Measurements from ENCODE around the gene ASB9.
"Not testable (repeated sequence)": the region's sequence is repeated elsewhere in the genome, so short reads cannot be mapped to it uniquely, and the experiment has no call there.

Gene ASB9, protein sequence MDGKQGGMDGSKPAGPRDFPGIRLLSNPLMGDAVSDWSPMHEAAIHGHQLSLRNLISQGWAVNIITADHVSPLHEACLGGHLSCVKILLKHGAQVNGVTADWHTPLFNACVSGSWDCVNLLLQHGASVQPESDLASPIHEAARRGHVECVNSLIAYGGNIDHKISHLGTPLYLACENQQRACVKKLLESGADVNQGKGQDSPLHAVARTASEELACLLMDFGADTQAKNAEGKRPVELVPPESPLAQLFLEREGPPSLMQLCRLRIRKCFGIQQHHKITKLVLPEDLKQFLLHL

DNA sequence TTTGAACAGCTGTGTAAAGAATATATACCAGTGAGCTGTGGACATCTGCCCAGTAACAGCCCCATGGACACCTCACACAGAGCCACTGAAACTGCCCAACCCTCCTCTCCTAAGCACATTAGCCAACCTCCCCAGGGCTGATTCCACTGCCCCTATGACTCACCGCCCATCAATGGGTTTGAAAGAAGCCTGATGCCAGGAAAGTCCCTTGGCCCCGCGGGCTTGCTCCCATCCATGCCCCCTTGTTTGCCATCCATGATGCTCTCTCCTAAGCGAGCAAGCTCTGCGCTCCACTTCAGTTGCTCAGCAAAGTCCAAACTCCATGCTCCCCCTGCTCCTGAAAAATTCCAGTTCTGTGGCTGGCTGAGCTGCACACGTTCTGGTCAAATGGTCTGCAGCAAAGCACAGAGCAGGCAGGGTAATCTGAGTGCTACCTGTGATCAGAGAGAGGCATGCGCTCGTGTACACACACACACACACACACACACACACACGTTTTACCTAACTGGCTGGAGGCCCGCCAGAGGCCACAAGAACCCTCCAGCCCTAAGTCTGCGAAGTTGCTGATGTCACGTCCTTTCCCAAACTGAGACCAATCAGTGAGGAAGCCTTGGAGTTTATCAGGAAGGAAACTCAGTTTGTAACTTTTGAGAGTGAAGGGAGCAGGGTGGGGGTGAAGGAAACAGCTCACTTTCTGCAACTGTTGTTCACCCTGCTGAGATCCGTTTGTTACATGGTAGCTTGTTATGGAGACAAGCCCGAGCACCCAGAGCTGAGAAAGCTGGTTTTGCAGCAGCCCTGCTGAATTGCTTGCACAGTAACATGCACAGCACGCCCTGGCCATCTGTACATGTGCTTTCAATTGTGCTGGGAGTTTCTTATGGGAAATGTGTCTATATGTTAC, at the start of gene ASB9:
Gene ASB9, minus strand, starts transcription at position 466 of the 904 bp plus-strand sequence. Its CDS starts 209 bp downstream, at position 257.
- DNase-seq = no peak

GRCh38 chrX:15319075-15319474, 49.2 kb upstream of the ASB9 start:
- DNase-seq = no peak

DNA sequence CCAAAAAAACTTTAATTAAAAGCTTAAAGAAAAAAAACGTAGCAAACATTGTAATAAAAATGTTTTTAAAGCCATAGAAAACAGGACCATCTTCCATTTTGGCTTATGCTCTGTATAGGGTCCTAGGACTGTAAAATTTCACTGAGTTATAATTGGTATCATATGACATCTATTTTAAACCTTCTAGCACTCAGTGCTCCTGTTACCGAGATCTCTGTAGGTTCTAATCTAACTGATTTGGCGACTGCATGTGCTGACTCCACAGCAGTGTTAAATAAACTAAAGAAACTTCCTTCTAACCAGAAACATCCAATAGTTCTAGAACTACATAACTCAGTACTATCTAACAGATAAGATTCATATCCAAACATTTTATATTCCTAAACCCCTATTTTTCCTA, 45.6 kb upstream of the ASB9 start, which contains the start of gene ASB11:
Gene ASB11, minus strand, starts transcription at position 132 of the 400 bp plus-strand sequence. Its CDS starts 35 bp downstream, at position 97.
- DNase-seq = no peak

GRCh38 chrX:15314472-15314871, 44.6 kb upstream of the ASB9 start:
- no peak for DNase-seq

DNA sequence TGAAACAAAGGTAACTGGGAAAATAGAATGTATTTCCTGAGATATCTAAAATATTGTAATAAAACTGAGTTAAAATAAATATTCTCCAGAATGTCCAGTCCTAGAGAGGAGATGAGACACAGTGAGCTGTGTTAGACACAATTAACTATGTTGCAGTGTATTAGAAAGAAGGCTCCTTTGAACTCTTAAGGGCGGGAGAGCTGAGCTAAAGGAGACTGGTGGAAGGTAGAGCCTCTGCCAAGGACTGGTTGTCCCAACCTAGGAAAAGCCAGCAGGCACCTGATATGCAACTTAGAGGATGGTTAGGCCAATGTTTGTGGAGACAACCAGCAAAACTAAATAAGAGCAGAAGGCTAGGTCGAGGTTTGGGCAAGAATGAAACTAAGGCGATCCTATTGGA, 41.2 kb upstream of the ASB9 start:
- DNase-seq = no peak

- no peak for DNase-seq
Observed at GRCh38 chrX:15310117-15310516, 40.2 kb upstream of the ASB9 start.

DNA sequence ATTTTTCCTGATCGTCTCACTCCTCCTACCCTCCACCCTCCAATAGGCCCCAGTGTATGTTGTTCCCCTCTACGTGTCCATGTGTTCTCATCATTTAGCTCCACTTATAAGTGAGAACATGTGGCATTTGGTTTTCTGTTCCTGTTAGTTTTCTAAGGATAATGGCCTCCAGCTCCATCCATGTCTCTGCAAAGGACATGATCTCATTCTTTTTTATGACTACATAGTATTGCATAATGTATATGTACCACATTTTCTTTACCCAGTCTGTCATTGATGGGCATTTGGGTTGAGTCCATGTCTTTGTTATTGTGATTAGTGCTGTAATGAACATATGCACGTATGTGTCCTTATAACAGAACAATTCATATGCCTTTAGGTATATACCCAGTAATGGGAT, 36.0 kb upstream of the ASB9 start:
- DNase-seq = not testable (repeated sequence)

DNA sequence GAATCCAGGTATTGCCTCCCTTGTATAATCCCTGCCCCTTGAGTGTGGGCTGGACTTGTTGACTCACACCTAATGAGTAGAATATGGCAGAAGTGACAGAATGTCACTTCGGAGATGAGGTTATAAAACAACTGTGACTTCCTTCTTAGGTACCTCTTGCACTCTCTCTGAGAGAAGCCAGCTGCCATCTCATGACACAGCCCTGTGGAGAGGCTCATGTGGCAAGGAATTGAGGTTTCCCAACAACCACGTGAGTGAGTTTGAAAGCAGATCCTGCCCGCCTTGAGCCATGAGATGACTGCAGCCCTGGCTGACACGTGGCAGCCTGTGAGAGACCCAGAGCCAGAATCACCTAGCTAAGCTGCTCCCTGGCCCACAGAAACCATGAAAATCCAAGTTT, 32.0 kb upstream of the ASB9 start:
- no peak for DNase-seq

- DNase-seq = no peak
Observed at GRCh38 chrX:15299941-15300851, 30.3 kb upstream of the ASB9 start.

GRCh38 chrX:15298780-15299179, 28.9 kb upstream of the ASB9 start:
- no peak for DNase-seq

DNA sequence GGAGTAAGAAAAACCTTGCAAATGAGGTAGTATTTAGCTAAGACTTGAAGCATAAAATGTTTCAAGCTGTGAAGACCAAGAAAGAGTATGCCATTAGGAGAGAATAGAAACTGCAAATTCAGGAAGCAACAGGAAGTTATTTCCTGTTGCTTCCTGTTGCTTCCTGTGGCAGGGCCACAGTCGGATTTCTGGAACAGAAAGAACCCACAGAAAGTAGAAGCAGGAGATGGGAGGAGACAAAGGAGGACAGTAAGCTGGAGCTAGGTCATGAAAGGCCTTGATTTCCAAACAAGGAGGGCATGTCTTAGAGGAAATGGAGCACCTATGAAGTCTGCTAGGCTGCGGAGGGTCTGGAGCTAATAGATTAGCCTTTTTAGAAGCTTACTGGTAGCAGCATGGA, 28.3 kb upstream of the ASB9 start:
- DNase-seq = no peak

GRCh38 chrX:15293451-15293850, 23.6 kb upstream of the ASB9 start:
- DNase-seq = no peak

GRCh38 chrX:15292861-15293260, 23.0 kb upstream of the ASB9 start:
- no peak for DNase-seq

- DNase-seq = no peak
Observed at GRCh38 chrX:15277604-15278003, 7.7 kb upstream of the ASB9 start.

- no peak for DNase-seq
Observed at GRCh38 chrX:15274946-15275345, 5.1 kb upstream of the ASB9 start.

DNA sequence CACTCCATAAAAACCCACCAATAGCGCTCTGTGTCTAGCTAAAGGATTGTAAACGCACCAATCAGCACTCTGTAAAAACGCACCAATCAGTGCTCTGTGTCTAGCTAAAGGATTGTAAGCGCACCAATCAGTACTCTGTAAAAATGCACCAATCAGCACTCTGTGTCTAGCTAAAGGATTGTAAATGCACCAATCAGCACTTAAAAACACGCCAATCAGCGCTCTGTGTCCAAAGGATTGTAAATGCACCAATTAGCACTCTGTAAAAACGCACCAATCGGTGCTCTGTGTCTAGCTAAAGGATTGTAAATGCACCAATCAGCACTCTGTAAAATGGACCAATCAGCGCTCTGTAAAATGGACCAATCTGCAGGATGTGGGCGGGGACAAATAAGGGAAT, 3.4 kb upstream of the ASB9 start:
- DNase-seq = not testable (repeated sequence)

DNA sequence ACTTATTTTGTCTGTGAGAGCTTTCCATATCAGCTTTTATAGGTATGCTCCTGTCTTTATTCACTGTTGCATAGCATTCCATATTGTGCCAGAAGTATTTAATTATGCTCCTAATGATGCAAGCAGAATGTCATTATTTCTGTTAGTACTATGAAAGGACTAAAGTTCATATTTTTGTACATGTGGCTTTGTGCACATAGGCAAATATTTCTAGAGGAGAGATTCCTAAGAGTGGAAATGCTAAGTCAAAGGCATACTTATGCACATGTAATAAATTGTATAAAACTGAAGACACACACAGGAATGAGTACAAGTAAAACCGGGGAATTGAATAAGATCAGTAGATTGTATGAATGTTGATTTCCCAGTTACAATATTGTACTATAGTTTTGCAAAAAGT, 1.9 kb upstream of the ASB9 start:
- no peak for DNase-seq

GRCh38 chrX:15269120-15269519, 763 bp downstream of the ASB9 start:
- no peak for DNase-seq

- DNase-seq = no peak
Observed at GRCh38 chrX:15254852-15255251, 15.0 kb downstream of the ASB9 start.

- no peak for DNase-seq
Observed at GRCh38 chrX:15245896-15246295, 24.0 kb downstream of the ASB9 start.

DNA sequence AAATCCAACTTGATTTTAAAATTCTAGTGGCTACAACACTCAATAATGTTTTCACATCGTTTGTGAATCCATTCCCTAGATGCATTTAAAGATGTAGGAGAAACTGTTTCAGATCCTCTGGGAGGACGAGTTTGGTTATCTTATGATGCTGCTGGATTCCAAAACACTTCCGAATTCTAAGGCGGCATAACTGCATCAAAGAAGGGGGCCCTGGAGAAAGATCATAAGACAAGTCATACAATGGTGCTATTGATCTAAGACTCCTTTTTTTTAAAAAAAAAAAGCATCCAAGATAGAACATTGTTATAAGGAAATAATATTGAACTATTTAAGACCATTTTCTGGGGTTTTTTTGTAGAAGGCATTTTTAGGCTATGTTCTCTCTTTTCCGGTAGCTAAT, 25.5 kb downstream of the ASB9 start:
- DNase-seq = no peak

DNA sequence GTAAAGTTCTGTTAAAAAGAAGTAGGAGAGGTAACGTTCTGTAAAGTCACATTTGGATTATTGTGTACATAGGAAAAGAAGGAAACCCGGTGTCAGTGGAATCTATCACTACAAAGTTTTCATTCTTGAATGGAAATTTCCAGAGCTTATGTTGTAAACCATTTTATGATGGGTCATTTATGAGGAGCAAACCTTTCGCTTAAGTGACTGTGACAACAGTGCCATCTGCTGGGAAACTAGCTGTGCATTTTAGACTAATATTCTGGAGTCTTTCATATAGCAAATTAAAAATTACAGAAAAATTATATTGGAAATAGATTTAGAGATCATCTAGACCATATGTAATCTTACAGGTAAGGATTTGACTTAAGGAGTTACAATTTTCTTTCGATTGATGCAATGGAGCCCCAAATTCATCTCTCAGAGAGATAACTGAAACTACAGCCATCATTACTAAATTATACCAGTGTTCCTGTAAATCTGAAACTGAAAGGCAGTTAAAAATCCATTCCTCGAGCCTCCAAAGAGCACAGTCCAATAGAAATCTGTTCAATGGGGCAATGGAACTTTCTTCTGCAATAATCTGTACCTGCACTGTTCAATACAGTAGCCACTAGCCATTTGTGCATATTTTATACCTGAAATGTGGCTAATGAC, 26.9 kb downstream of the ASB9 start:
- DNase-seq = peak in 1 of 2 experiments; percentile 23

Measured in stimulated activated CD4-positive, alpha-beta T cell treated with anti-CD3 and anti-CD28 coated beads, Interleukin-4, amount 100 ng/mL, for 4 hours (primary cell).